Fibroblast of lung (primary cell): ENCODE data around the gene CD2AP.

Experiments
- CTCF ChIP-seq, 2 donors: IDR thresholded peaks in 1 of 2; conservative IDR thresholded peaks in 1 of 2; 1 replicate in 1 of 2; 2 replicates in 1 of 2; pipeline ENCODE4 v1.5.1; 2011 to 2012; ENCODE audit warnings: low read length in 2 of 2, control low read depth in 1 of 2, inconsistent platforms in 1 of 2, low read depth in 1 of 2, mild to moderate bottlenecking in 1 of 2
- EZH2 ChIP-seq: IDR thresholded peaks from 2 replicates; pipeline ENCODE4 v1.5.1; 2012; ENCODE audit warnings: low read length, control low read depth, mild to moderate bottlenecking; ENCODE audit errors: missing control alignments

DNA sequence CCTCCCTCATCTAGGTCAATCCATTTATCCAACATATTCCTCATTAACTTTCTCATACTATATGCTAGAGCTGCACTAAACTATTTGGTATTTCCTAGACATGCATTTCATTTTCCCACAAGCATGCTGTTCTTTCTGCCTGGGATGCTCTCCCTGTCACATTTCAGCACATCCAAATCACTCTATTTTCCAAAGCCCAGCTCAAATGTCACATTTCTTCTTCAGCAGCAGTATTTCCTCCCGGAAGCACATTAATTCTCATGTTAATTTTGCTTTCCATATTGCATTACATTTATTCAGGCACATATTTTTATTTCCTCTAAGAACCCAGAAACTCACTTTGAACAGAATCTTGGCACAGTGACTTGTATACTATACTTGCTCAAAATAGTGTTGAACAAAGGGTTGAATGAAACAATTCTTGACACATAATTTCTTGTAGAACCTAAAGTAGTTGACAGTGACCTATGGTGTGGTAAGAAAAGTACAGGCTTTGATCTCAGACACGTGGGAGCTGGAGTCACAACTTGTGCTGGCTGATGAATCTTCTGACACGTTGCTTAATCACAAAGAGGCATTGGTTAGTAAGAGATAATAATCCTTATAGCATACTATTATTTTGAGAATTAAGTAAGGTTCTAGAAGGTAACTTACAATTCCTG, 30.8 kb upstream of the CD2AP start:
- TF ChIP-seq CTCF (conservative IDR thresholded peaks at IDR 0.05 in 1 of 2, IDR thresholded peaks at IDR 0.05 in 1 of 2; ENCODE audit: low read depth in 1 of 2, low read length in 2 of 2) (no peak), EZH2 (no peak)
